GM19467 (cell line): ENCODE data around the gene GNB2.
"Not testable (repeated sequence)": the region's sequence is repeated elsewhere in the genome, so short reads cannot be mapped to it uniquely, and the experiment has no call there.

Experiments used
- ATAC-seq: cut with Tn5 transposase; IDR thresholded peaks from one replicate; pipeline ENCODE4 v1.9.1; 2021; ENCODE audit warnings: mild to moderate bottlenecking, moderate library complexity; ENCODE audit not compliant: unreplicated experiment

Gene GNB2

GRCh38 chr7:100723732-100724275 lies 50.3 kb downstream of the GNB2 start:
- ATAC-seq = no peak

DNA sequence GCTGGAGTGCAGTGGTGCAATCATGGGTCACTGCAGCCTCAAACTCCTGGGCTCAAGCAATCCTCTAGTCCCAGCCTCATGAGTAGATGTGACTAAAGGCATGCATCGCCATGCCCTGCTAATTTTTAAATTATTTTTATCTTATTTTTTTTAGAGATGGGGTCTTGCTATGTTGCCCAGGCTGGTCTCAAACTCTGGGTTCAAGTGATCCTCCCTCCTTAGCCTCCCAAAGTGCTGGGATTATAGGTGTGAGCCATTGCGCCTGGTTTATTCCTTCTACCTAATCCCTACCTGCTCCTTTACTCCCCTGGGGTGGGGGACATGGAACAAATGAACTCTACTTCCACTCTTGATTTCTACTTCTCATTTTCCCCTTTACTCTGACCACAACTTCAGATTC lies 50.8 kb downstream of the GNB2 start:
- ATAC-seq = not testable (repeated sequence)

DNA sequence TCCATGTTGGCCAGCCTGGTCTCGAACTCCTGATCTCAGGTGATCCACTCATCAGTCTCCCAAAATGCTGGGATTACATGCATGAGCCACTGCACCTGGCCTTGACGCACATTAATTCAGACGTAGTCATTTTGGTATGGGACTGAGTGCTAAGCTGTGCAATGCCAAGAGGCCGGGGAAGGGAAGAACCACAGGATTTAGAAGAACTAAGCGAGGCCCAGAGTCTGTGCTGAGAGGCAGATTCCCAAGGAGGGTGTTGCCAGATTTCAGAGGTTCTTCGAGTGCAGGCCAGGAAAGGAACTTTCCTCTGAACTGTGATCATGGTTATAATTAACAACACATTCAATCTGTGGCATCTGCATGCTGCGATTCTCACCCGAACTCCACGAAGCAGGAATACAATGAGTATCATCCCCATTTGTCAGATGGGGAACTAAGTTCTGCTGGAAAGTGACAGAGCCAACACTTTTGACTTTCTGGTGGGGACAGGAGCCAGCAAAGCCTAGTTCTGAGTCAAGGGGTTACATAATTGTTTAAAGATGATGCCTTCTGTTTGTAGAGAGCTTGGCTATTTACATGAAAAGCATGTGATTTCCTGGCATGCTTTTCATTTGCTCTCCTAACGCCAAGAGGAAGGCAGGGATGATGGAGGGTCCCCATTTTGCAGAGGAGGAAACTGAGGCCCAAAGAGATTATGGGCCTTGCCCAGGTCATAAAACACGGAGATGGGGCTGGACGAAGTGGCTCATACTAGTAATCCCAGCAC lies 53.6 kb downstream of the GNB2 start:
- ATAC-seq = no peak

DNA sequence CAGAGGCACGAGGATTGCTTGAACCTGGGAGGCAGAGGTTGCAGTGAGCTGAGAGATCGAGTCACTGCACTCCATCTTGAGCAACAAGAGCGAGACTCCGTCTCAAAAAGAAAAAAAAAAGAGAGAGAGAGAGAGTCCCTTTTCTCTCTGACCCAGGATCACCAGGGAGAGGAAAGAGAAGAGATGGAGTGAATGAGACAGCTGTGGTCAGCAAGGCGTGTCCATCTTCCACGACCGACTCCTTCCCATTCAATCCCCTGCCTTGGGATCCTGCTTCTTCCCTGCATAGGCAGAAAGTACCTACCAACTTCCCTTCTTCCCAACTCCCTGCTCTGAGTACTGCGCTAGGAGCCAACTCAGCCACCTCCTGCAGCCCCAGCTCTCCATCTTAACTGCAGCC lies 54.7 kb downstream of the GNB2 start:
- no peak for ATAC-seq
